Stimulated activated CD8-positive, alpha-beta memory T cell treated with anti-CD3 and anti-CD28 coated beads, Interleukin-15, amount 100 ng/mL, for 1 hour (primary cell): ENCODE measurements around the gene IKBKG.
"Not testable (repeated sequence)": the region's sequence is repeated elsewhere in the genome, so short reads cannot be mapped to it uniquely, and the experiment has no call there.

Experiments
- DNase-seq: peaks from one replicate; pipeline ENCODE4 v3.0.0-alpha.2; 2020; ENCODE audit warnings: low read depth

Gene IKBKG

GRCh38 chrX:154605566-154605965, 58.1 kb downstream of the IKBKG start:
- no peak for DNase-seq

- no peak for DNase-seq
Measured at GRCh38 chrX:154607370-154607769, 60.0 kb downstream of the IKBKG start.

- not testable (repeated sequence) for DNase-seq
Measured at GRCh38 chrX:154607976-154608375, 60.6 kb downstream of the IKBKG start.

- DNase-seq = not testable (repeated sequence)
Measured at GRCh38 chrX:154608823-154609222, 61.4 kb downstream of the IKBKG start.

GRCh38 chrX:154611146-154611545, 63.7 kb downstream of the IKBKG start:
- not testable (repeated sequence) for DNase-seq

GRCh38 chrX:154613586-154613985, 66.2 kb downstream of the IKBKG start:
- not testable (repeated sequence) for DNase-seq
